ENCODE measurements around the gene FLG. TPM values are rescaled to one million over a fixed set of nuclear protein-coding genes. Genes with fewer than 3 reads are reported as not detected.

FLG gene
- total RNA-seq, 1 experiment from 2014 or later, result not detected

DNA sequence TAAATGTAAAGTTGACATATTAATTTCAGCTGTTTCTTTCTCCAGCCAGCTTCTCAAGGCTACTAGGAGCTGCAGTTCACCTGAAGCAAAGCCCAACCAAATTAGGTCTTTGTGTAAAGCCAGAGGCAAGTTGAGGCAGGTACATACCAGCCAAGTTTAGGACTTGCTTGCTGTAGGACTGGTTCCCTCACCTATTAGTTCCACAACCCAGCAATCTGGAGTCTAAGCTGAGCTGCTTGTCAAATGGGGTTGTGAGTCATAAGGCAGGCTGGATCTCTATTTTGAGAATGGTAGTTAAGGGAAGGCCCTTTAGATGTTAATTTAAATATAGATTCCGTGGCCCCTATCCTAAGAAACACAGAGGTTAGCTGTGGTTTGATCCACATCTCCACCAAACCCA, 42.4 kb upstream of the FLG start:
- no peaks in the 10 kb centered on the region for H3F3A ChIP-seq (ENCODE audit: insufficient read depth, low read depth)
- CTCF ChIA-PET, result no interaction called here
- BruUV-seq (replicated peaks), result no TSS peak

GRCh38 chr1:152359906-152360305, 34.9 kb upstream of the FLG start, which contains the start of gene FLG2:
FLG2 (minus strand) TSS chr1:152360006; CDS start chr1:152358884, 1,122 bp downstream.
- TF ChIP-seq EZH2 (IDR thresholded peaks at IDR 0.05; ENCODE audit: low read depth), result no peak
- TF ChIP-seq CTCF (conservative IDR thresholded peaks at IDR 0.05), result no peak
- DNase-seq, result no peak
- no peaks in the 10 kb centered on the region for H3K4me1 ChIP-seq (replicated peaks; ENCODE audit: insufficient read depth)
- no peaks in the 10 kb centered on the region for H3K9me3 ChIP-seq (ENCODE audit: insufficient read depth, low read depth)
- no peak within 1 kb of the TSS for H2AFZ ChIP-seq
- H3K79me2 ChIP-seq (ENCODE audit: low read depth), result no peaks in the 10 kb centered on the region
- POLR2A ChIA-PET (ENCODE audit: unreplicated experiment), result no interaction called here
- no TSS peak for BruUV-seq (replicated peaks)
- H3K36me3 ChIP-seq (ENCODE audit: low read depth), result no peaks in the 10 kb centered on the region
- no peak within 1 kb of the TSS for H3K4me3 ChIP-seq
- H3K4me2 ChIP-seq, result no peak within 1 kb of the TSS
- no peak within 1 kb of the TSS for H3K27ac ChIP-seq
- H3K27me3 ChIP-seq (ENCODE audit: insufficient read depth, low read depth), result 0 out of 2 replicates have a peak, but pooled peaks cover 5% of the 10 kb centered on the region
- intact Hi-C loops (cut with micrococcal nuclease; ENCODE audit: unreplicated experiment), result no loop called here
- H4K20me1 ChIP-seq (ENCODE audit: insufficient read depth), result no peaks in the 10 kb centered on the region
- CTCF ChIA-PET, result no interaction called here
- no peaks in the 10 kb centered on the region for H3K9me2 ChIP-seq (ENCODE audit: insufficient read depth)
- H3F3A ChIP-seq (ENCODE audit: insufficient read depth, low read depth), result no peaks in the 10 kb centered on the region

More for the DNA sequence above, 42.4 kb upstream of the FLG start:
- Histone ChIP-seq H3K36me3 (ENCODE audit: low read depth) (no peaks in the 10 kb centered on the region), H3K79me2 (ENCODE audit: low read depth) (no peaks in the 10 kb centered on the region), H2AFZ (no peak overlapping the region), H4K20me1 (ENCODE audit: insufficient read depth) (no peaks in the 10 kb centered on the region), H3K4me1 (replicated peaks; ENCODE audit: insufficient read depth) (no peaks in the 10 kb centered on the region), H3K9me2 (ENCODE audit: insufficient read depth) (no peaks in the 10 kb centered on the region), H3K27ac (no peak overlapping the region), H3K9me3 (ENCODE audit: insufficient read depth, low read depth) (no peaks in the 10 kb centered on the region), H3K4me2 (no peak overlapping the region), H3K4me3 (no peak overlapping the region), H3K27me3 (ENCODE audit: insufficient read depth, low read depth) (no peaks in the 10 kb centered on the region)
- POLR2A ChIA-PET (ENCODE audit: unreplicated experiment), result no interaction called here
- no peak for DNase-seq
- intact Hi-C loops (cut with micrococcal nuclease; ENCODE audit: unreplicated experiment), result no loop called here
- TF ChIP-seq CTCF (conservative IDR thresholded peaks at IDR 0.05) (no peak), EZH2 (IDR thresholded peaks at IDR 0.05; ENCODE audit: low read depth) (no peak)

DNA sequence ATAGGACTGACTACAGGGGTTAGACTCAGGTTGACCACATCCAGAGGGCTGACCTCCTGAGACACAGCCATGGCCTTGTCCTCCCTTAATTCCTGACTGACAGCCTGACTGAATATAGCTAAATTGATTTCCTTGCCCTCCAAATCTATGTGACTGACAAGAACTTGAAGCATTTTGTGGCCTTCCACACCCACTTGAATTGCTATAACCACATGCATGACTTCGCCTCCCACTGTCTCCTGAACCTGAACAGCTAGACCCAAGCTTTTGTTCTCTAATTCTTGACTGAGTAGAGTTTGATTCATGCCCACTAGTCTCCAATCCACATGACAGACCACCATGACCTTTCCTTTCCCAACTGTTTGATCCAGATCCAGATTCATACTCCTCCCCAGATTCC, 31.7 kb upstream of the FLG start:
- Histone ChIP-seq H3K4me3 (no peak overlapping the region), H3K79me2 (ENCODE audit: low read depth) (no peaks in the 10 kb centered on the region), H3K4me1 (replicated peaks; ENCODE audit: insufficient read depth) (no peaks in the 10 kb centered on the region), H2AFZ (no peak overlapping the region), H3F3A (ENCODE audit: insufficient read depth, low read depth) (no peaks in the 10 kb centered on the region), H3K27me3 (ENCODE audit: insufficient read depth, low read depth) (peaks cover 5% of the 10 kb centered on the region; the same call in 1 of the 2 replicates), H3K9me3 (ENCODE audit: insufficient read depth, low read depth) (no peaks in the 10 kb centered on the region), H3K36me3 (ENCODE audit: low read depth) (no peaks in the 10 kb centered on the region), H3K9me2 (ENCODE audit: insufficient read depth) (no peaks in the 10 kb centered on the region), H3K4me2 (no peak overlapping the region), H3K27ac (no peak overlapping the region), H4K20me1 (ENCODE audit: insufficient read depth) (no peaks in the 10 kb centered on the region)
- TF ChIP-seq CTCF (conservative IDR thresholded peaks at IDR 0.05), result no peak
- TF ChIP-seq EZH2 (IDR thresholded peaks at IDR 0.05; ENCODE audit: low read depth), result no peak
- no peak for DNase-seq
- intact Hi-C loops (cut with micrococcal nuclease; ENCODE audit: unreplicated experiment), result no loop called here
- POLR2A ChIA-PET (ENCODE audit: unreplicated experiment), result no interaction called here
- CTCF ChIA-PET, result no interaction called here
- BruUV-seq (replicated peaks), result no TSS peak

All from PC-9 (cell line).